GM21367 (cell line): ENCODE results near the gene SSUH2.
"Not testable (repeated sequence)": the region's sequence is repeated elsewhere in the genome, so short reads cannot be mapped to it uniquely, and the experiment has no call there.

Experiments
- ATAC-seq: cut with Tn5 transposase; IDR thresholded peaks from one replicate; pipeline ENCODE4 v1.9.1; 2021; ENCODE audit not compliant: unreplicated experiment

The SSUH2 gene

DNA sequence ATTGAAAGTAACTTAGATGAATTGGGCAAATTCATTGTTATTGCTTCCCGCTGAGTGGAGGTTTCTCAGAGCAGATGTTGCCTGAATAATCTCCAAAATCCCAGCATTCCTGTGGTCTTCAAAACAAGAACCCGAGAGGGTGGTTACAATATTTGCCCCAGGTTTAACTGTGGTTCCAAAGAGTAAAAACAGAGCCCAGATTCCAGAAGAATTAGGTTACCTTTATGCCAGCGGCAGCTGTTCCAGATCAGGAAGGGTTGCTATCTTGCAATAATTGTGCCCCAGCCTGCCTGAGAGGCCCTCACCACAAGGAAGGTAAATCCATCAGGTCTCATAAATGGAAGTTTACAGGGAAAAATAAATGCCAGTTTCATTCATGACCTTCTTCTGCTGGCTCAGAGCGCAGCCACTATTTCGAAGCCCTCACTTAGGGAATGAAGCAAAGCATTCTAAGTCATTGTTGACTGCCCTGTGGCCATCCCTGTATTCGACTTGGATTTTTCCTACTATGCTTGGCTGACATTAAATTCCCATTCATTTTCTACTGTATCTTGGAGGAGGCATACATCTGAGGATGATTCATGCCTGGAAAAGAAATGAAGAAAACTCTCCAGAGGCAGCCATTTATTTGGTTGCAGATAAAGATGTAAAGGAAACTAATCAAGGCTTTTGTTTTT is 54.6 kb downstream of the SSUH2 start:
- no peak for ATAC-seq

DNA sequence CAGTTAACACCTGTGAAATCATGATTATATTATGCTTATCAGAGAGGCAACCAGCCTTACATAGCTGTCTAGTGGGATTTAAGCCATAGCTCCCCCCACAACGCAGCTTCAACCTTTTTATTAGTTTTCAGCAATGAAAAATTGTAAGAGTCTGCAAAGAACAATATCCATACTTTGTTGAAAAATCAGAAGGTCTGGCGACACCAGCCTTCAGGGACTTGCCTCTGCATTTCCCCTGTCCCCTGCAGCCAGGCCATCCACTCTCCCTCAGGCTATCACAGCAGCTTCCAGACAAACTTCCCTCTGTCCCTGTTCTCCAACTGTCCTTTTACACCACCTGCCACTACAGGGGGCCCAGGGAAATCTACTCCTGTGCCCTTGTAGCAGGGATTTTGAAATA is 59.9 kb downstream of the SSUH2 start:
- ATAC-seq: no peak

DNA sequence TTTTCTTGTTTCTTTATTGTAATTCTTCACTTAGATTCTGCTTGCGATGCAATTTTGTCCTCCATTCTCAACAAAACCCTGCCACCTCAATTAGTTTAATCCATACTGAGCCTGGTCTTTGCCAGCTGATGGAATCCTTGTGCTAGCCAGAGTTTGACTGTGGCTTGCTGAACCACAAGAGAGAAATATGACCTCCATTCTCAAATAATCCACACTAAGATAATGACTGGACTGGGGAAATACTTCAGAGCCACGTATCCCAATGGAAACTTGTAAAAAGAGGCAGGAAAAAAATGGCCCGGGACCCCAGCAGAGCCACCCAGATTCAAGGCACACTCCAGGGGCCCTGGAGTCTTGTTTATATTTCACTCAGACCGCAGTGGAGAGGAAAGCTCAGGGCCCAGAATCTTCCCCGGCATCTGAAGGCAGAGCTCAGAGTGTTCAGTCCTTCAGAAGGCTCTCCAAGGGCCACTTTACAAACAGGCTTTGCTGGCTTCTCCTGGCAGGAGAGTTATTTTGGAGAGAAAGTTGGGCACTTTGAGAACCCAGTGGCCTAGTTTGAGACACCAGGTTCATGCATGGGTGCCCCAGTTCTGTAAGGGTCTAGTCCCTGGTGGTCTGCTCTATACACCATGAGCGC is 62.7 kb downstream of the SSUH2 start:
- no peak for ATAC-seq

DNA sequence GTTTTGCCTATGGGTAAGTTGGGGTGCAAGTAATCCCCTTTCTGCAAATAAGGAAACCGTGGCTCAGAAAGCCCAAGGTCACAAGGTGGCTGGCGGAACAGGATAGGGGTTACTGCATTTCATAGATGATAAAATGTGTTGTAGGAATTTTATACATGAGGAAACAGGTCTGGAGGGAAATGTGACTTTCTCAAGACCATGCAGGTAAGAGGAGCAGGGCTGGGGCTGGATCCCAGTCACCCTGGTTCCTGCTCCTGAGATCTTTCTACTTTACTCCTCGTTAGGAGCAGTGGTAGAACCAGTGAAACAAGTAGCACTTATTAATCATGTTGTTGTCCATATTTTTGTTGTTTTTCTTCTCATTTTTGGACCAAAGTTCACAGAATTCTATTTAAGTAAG is 63.2 kb downstream of the SSUH2 start:
- ATAC-seq: no peak

DNA sequence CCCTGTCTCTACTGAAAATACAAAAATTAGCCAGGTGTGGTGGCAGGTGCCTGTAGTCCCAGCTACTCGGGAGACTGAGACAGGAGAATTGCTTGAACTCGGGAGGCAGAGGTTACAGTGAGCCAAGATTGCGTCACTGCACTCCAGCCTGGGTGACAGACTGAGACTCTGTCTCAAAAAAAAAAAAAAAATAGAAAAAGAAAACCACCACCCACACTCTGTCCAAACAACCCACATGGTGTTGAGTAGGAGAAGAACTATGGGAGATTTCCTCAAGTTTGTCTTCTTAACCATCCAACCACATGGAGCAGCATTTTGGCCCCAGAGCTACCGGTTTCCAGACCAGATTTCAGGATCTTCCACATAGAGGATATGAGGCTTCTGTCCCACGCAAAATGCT is 64.2 kb downstream of the SSUH2 start:
- not testable (repeated sequence) for ATAC-seq

DNA sequence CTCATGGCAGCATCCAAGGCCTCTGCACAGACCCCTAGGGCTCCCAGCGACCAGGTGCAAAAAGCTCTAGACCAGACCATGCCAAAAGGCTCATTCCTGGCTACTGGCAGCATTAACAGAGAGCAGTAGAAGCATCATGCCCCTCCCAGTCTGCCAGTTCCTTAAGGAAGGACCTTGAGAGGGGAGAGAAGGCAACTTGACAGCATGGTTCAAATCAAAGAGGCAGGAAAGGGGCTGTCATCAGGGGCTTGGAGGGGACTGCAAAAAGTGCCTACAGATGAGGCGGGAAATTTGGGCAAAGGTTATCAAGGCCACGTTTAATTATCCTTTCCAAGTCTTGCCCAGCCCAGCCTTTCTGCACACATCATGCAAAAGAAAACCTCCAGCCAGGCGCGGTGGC is 64.7 kb downstream of the SSUH2 start:
- no peak for ATAC-seq

DNA sequence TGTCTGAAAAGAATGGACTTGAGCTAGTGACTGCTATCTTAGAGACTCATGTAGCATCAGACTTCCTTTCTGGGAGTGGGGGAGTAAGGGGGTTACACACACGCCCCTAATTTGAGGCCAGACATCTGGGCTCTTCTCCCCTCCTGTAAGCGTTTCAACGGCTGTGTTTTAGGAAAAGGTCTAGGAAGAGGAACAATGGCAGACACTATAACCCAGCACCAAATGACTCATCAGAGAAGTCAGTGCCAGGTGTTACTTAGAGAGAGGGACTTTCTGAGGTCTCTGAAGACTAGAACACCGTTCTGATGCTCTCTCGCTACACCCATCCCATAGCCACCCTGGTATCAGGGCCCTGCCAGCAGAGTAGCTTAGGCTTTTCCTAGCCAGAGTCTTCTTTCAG is 65.5 kb downstream of the SSUH2 start:
- ATAC-seq: peak; percentile 98

DNA sequence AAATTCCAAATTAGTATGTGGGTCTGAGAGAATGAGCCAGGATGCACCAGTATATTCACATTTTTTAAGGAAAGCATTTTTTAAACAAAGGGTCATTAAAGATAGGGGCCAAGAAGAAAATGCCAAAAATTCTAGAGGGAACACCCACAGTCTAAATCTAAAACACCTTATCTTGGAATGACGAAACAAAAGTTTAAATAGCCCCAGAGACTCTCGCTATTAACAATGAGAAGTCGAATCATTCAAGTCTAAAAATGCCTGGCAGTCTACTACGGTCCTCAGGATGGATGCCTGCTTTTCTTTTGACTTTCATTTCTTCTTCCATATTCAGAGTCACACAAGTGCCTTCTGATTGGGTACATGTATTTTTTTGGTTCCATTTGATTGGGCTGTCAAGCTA is 66.3 kb downstream of the SSUH2 start:
- no peak for ATAC-seq

DNA sequence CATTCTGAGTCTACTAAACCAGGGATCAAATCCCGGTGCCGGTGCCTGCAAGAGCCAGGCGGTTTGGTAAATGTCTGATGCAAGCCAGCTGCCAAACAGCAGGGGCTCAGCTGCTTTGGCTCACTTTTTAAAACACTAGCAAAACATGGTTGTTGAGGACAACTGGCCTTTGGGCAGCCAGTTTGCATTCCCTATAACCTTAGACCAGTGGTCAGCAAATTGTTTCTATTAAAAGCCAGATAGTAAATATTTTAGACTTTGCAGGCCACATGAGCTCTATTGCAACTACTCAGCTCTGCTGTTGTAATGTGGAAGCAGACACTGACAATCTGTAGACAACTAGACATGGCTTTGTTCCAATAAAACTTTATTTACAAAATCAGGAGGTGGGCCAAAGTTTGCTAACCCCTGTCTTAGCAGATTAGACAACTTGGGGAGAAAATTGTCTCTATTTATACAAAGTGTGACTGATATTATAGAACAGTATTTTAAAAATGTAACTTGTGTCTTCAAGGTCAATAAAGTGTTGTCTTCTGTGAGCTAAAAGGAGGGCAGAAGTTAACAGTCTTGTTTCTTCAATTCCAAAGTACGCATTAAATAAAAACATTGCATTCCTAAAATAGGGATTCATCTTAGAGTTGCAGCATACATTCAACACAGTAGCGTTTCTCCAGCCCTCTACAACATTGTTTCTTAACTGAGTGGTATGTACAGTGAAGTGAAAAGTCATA is 67.6 kb downstream of the SSUH2 start:
- no peak for ATAC-seq

DNA sequence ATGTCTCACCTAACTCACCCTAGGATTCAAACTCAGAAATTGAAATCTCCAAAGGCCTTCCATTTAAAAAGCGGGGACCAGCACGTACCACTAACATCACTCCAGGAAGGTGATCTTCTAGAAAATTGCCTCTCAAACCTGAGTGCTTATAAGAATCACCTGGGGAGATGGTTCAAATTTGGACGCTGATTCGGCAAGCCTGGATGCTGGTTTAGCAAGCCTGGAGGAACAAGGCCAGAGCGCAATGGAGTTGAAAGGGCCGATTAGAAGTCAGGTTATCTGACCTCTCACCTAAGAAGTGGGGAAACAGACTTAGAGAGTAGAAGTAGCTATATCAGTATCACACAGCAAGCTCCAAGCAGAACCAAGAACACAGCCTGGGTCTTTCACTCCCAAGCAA is 68.2 kb downstream of the SSUH2 start:
- no peak for ATAC-seq

DNA sequence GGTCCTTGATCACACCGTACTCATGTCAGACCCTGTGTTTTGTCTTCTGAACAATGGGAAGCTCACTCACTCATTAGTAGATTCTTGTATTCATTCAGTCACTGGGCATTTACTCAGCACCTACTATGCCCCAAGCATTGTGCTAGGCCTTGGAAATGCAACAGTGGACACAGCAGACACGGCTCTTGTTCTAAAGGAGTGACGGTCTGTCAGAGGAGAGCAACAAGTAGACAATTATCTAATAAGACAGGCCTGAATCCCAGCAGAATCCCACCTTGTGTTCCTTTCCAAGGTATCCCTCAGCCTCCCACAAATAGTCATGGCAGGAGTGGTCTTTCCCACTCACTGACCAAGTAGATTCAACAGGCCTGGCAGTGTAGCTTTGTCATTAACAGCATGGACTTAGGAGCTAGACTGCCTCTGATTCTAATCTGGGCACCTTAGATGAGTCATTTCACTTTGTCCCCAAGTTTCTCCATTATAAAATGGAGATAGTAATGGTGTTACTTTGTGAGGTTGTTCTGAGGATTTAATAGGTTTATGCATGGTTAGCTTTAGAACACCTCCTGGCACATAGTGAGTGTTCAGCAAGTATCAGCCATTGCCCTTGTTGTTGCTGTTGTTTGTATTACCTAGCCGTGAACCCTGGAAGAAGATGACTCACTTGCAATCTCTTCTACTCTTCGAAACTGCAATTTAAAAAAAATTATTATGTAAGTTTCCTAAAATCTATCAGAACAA is 69.1 kb downstream of the SSUH2 start:
- no peak for ATAC-seq

DNA sequence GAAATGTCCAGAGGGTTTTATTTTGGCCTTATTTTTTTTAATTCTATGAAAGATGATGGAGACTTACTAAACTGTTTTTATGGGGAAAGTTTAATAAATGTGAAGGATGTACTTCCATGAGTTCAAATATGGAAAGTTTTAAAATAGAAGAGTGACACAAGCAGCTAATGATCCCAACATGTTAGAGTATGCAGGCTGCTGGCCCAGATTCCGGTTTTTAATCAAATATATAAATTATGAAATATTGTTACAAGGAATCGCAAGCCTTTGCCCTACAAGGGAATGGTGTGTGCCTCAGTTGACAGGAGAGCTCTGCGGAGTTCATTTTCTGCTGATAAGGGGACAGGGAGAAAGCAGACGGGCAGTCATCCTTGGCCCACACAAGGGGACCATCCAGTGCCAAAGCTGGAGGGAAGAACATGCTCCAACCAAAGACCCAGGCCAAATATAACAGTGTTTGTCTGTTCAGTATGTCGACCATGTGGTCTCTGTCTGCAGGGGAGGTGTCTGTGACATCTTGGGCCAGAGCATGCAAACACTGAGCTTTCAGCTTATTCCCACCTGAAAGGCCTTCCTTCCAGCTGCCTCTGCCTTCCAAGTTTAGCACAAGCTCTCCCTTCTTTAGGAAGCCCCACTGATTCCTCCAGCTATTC is 69.8 kb downstream of the SSUH2 start:
- ATAC-seq: no peak

DNA sequence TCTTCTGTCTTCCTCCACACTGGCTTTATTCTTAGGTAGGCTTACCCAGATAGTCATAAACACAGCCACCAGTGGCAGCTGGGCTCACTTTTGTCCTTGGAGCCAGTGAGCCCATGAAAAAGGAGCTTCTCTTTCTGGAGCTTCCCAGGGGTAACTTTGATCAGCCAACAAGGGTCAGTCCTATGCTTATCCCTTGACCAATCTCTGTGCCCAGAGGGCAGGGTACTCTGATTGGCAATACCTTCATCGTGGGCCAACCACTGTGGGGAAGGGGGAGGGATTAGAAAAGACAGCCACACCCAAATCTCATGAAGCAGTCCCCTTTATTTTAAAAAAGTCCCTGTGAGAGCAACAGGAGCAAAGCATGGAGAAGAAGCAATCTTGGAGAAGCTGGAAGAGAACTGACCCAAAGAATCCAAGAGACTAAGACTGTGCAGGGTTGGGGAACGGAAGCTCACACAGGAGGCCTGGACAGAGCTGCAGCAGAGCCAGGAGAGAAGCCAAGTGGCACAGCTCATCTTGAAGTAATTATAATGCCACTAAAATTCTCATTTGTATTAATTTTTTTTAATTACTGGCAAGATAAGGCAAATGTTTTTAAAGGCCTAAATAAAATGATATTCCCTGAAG is 70.4 kb downstream of the SSUH2 start:
- no peak for ATAC-seq

DNA sequence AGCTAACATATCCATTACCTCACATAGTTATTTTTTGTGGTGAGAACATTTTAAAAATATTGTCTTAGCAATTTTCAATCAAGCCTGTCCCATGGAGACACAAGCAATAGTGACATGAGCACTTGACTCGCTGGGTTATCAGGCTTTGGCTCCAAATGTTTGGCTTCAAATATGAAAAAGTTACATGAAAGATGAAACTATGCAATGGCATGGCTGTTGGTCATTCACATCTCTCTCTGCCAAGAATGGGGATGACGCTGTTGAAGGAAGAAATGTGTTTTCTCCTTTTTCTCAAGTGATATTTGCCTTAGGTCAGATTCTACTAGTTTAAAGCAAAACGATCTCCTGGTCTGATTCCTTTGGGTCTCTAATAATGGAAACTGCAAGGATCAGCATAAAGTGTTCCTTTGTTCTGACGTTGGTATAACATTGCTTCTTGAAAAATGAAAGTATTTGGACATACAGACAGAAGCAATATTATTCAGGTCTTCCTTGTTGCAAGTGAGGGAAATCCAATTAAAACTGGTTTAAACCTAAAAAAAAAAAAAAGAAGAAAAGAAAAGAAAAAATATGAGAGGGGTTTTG is 71.2 kb downstream of the SSUH2 start:
- no peak for ATAC-seq

DNA sequence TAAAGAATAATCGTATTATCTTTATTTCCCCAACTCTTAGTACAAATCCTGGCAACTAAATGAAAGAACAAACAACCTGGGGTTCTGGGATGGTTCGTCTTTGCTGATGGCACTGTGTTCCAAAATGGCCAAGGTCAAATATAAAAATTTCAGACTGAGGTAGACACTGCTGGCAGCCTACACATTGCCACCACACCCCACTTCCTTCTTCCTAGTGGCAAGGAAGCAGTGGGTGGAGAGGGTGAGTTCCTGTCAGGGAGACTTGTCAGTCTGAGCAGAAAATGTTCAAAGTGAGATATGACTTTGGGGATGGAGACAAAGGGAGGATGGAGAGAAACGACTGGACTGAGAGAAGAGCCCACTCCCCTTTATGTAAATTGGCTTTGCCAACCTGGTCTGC is 73.3 kb downstream of the SSUH2 start:
- no peak for ATAC-seq
